Cardiac fibroblast (primary cell): ENCODE results near the gene UPF2.

Source experiments
- DNase-seq, 2 donors: peaks; one replicate each; pipeline versions ENCODE4 v3.0.0 to v3.0.0-alpha.2; 2010; ENCODE audit warnings: low read depth in 2 of 2
- H3K4me3 ChIP-seq, 2 donors: replicated peaks in 1 of 2; 1 replicate in 1 of 2; 2 replicates in 1 of 2; pipeline ENCODE4 v1.5.1; 2011; ENCODE audit warnings: low read depth in 2 of 2, low read length in 2 of 2, mild to moderate bottlenecking in 2 of 2, moderate library complexity in 1 of 2
- TF ChIP-seq, protein P1 (sequence below): IDR thresholded peaks from one replicate; pipeline ENCODE4 v1.5.1; 2011; ENCODE audit warnings: low read depth, mild to moderate bottlenecking, low read length, inconsistent platforms

UPF2 gene

GRCh38 chr10:11880151-11881029 is 162.2 kb downstream of the UPF2 start:
- no peak overlapping the region for H3K4me3 ChIP-seq
- TF ChIP-seq, protein P1, sequence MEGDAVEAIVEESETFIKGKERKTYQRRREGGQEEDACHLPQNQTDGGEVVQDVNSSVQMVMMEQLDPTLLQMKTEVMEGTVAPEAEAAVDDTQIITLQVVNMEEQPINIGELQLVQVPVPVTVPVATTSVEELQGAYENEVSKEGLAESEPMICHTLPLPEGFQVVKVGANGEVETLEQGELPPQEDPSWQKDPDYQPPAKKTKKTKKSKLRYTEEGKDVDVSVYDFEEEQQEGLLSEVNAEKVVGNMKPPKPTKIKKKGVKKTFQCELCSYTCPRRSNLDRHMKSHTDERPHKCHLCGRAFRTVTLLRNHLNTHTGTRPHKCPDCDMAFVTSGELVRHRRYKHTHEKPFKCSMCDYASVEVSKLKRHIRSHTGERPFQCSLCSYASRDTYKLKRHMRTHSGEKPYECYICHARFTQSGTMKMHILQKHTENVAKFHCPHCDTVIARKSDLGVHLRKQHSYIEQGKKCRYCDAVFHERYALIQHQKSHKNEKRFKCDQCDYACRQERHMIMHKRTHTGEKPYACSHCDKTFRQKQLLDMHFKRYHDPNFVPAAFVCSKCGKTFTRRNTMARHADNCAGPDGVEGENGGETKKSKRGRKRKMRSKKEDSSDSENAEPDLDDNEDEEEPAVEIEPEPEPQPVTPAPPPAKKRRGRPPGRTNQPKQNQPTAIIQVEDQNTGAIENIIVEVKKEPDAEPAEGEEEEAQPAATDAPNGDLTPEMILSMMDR, result no peak
- DNase-seq, result no peak

- DNase-seq, result no peak
- no peak overlapping the region for H3K4me3 ChIP-seq
- TF ChIP-seq, protein P1, result no peak
These were observed 163.1 kb downstream of the UPF2 start for GRCh38 chr10:11879387-11880094.

- TF ChIP-seq, protein P1, result no peak
- no peak for DNase-seq
- H3K4me3 ChIP-seq, result no peak overlapping the region
These were observed 163.8 kb downstream of the UPF2 start for GRCh38 chr10:11878776-11879175.

GRCh38 chr10:11877591-11877905 is 165.1 kb downstream of the UPF2 start:
- H3K4me3 ChIP-seq, result no peak overlapping the region
- DNase-seq, result no peak
- TF ChIP-seq, protein P1, result no peak

DNA sequence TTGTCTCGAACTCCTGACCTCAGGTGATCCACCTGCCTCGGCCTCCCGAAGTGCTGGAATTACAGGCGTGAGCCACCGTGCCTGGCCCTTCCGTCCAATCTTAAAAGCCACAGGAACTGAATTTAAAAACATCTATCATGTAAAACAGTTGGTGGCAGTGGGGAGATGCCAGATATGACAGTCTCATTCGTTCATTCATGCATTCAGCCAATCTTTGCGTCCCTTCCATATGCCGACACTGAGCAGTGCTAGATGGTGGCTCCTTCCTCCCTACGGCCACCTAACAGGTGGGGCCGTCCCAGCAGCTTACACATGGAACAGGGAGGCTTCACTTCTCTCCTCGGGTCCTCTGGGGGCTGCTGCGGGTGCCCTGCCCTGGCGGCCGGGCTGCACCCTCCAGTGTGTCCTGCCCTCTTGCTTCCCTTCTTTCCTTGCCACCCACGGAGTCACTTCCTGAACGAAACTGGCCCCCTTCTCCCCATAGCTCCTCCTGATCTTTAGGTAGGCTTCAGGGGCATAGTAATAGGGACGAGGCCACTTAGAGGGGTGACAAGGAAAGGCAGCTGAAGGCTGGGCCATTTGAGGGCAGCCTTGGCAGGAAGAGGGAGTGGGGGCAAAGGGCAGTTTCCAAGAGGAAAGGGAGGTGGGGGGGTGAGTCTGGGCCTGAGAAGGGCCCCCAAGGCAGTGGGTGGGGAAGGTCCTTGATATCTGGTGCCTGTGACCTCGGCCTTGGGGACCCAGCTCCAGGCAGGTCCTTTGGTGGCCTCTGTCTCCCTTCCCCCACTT is 165.6 kb downstream of the UPF2 start:
- no peak overlapping the region for H3K4me3 ChIP-seq
- DNase-seq, result no peak
- TF ChIP-seq, protein P1, result no peak

DNA sequence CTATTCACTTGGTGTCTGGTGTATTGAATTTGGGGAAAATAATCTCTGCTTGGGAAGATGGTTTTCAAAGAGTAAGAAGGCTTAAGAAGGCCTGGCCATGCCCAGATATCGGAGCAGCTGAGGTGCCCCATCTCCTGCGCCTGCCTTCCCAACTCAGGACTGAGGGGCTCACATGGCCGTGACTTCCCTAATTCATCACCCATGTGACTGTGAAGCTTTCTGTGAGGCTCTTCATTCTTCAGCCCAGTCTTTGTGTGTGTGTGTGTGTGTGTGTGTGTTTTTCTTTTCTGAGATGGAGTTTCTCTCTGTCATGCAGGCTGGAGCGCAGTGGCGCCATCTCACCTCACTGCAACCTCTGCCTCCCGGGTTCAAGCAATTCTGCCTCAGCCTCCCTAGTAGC is 166.3 kb downstream of the UPF2 start:
- H3K4me3 ChIP-seq, result no peak overlapping the region
- DNase-seq, result peak; percentile 5 to 12
- TF ChIP-seq, protein P1, result no peak
